HEK293T (cell line): ENCODE measurements around the gene AHI1.

Source experiments
- CTCF ChIA-PET: fragments of 350-600 bp; formaldehyde crosslinking; extraction: SDS; loops from one replicate; lab custom pipeline; 2021; ENCODE audit warnings: antibody characterized with exemption, inconsistent platforms; lab: Yijun Ruan, JAX
- POLR2A ChIA-PET: fragments of 350-600 bp; formaldehyde crosslinking; extraction: SDS; loops from one replicate; lab custom pipeline; 2020; ENCODE audit warnings: antibody characterized with exemption, inconsistent platforms; lab: Yijun Ruan, JAX
- DNase-seq: peaks from one replicate; pipeline ENCODE4 v3.0.0; 2012; ENCODE audit warnings: mixed read lengths; ENCODE audit errors: extremely low spot score
- ARNT ChIP-seq: fragments of 450-650 bp; IDR thresholded peaks from 2 replicates; pipeline ENCODE4 v1.6.1; 2017; ENCODE audit warnings: mild to moderate bottlenecking
- BHLHE40 ChIP-seq: fragments of 450-650 bp; IDR thresholded peaks from 2 replicates; pipeline ENCODE4 v1.6.1; 2016; ENCODE audit warnings: mild to moderate bottlenecking, moderate library complexity, borderline replicate concordance
- CTBP1 ChIP-seq: fragments of 450-650 bp; IDR thresholded peaks from 2 replicates; pipeline ENCODE4 v1.6.1; 2016; ENCODE audit warnings: borderline replicate concordance
- ELF4 ChIP-seq: fragments of 450-650 bp; IDR thresholded peaks from 2 replicates; pipeline ENCODE4 v1.6.1; 2017; ENCODE audit warnings: antibody characterized with exemption
- FOXA1 ChIP-seq: fragments of 450-650 bp; IDR thresholded peaks from 2 replicates; pipeline ENCODE4 v1.6.1; 2016; ENCODE audit warnings: mild to moderate bottlenecking
- FOXK2 ChIP-seq: fragments of 450-650 bp; IDR thresholded peaks from 2 replicates; pipeline ENCODE4 v1.6.1; 2016; ENCODE audit warnings: mild to moderate bottlenecking
- FOXM1 ChIP-seq: fragments of 450-650 bp; IDR thresholded peaks from 2 replicates; pipeline ENCODE4 v1.6.1; 2017; ENCODE audit warnings: mild to moderate bottlenecking, borderline replicate concordance
- HDGF ChIP-seq: fragments of 450-650 bp; IDR thresholded peaks from 2 replicates; pipeline ENCODE4 v1.6.1; 2017; ENCODE audit warnings: antibody characterized with exemption, borderline replicate concordance
- L3MBTL2 ChIP-seq: fragments of 450-650 bp; conservative IDR thresholded peaks from 2 replicates; pipeline ENCODE4 v1.6.1; 2016; ENCODE audit warnings: mild to moderate bottlenecking
- LEF1 ChIP-seq: fragments of 450-650 bp; IDR thresholded peaks from 2 replicates; pipeline ENCODE4 v1.6.1; 2017; ENCODE audit warnings: mild to moderate bottlenecking, borderline replicate concordance
- NFRKB ChIP-seq: fragments of 450-650 bp; IDR thresholded peaks from 2 replicates; pipeline ENCODE4 v1.6.1; 2016; ENCODE audit warnings: mild to moderate bottlenecking, moderate library complexity
- SP1 ChIP-seq: fragments of 450-650 bp; IDR thresholded peaks from 2 replicates; pipeline ENCODE4 v1.6.1; 2017
- SUZ12 ChIP-seq: fragments of 450-650 bp; IDR thresholded peaks from 2 replicates; pipeline ENCODE4 v1.6.1; 2016; ENCODE audit warnings: mild to moderate bottlenecking
- TARDBP ChIP-seq: fragments of 450-650 bp; IDR thresholded peaks from 2 replicates; pipeline ENCODE4 v1.6.1; 2016
- ZNF384 ChIP-seq: fragments of 450-650 bp; IDR thresholded peaks from 2 replicates; pipeline ENCODE4 v1.6.1; 2016
- TF ChIP-seq, protein P1 (sequence below): fragments of 450-650 bp; IDR thresholded peaks from 2 replicates; pipeline ENCODE4 v1.6.1; 2016

The AHI1 gene

GRCh38 chr6:135532559-135532958, 35.0 kb upstream of the AHI1 start:
- no peak for TF ChIP-seq NFRKB
- no peak for TF ChIP-seq SP1
- no peak for TF ChIP-seq L3MBTL2
- no peak for TF ChIP-seq BHLHE40
- no peak for TF ChIP-seq FOXM1
- no peak for DNase-seq
- CTCF ChIA-PET, result no interaction called here
- POLR2A ChIA-PET, result no interaction called here

GRCh38 chr6:135531954-135532490, 34.5 kb upstream of the AHI1 start:
- no peak for TF ChIP-seq BHLHE40
- no peak for TF ChIP-seq FOXA1
- no peak for TF ChIP-seq TARDBP
- no peak for TF ChIP-seq SP1
- no peak for TF ChIP-seq FOXK2
- no peak for TF ChIP-seq HDGF
- TF ChIP-seq NFRKB, result no peak
- TF ChIP-seq CTBP1, result no peak
- TF ChIP-seq LEF1, result no peak
- no peak for TF ChIP-seq L3MBTL2
- no peak for TF ChIP-seq ARNT
- TF ChIP-seq ELF4, result no peak
- TF ChIP-seq FOXM1, result no peak
- no peak for TF ChIP-seq ZNF384
- TF ChIP-seq, protein P1, sequence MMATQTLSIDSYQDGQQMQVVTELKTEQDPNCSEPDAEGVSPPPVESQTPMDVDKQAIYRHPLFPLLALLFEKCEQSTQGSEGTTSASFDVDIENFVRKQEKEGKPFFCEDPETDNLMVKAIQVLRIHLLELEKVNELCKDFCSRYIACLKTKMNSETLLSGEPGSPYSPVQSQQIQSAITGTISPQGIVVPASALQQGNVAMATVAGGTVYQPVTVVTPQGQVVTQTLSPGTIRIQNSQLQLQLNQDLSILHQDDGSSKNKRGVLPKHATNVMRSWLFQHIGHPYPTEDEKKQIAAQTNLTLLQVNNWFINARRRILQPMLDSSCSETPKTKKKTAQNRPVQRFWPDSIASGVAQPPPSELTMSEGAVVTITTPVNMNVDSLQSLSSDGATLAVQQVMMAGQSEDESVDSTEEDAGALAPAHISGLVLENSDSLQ, result no peak
- POLR2A ChIA-PET, result no interaction called here
- DNase-seq, result no peak
- CTCF ChIA-PET, result no interaction called here

GRCh38 chr6:135530113-135530512, 32.6 kb upstream of the AHI1 start:
- DNase-seq, result no peak
- POLR2A ChIA-PET, result no interaction called here
- TF ChIP-seq FOXK2 (no peak), ARNT (no peak), NFRKB (no peak)
- TF ChIP-seq, protein P1, result no peak
- CTCF ChIA-PET, result no interaction called here

GRCh38 chr6:135527960-135528249, 30.4 kb upstream of the AHI1 start:
- TF ChIP-seq, protein P1, result no peak
- TF ChIP-seq LEF1 (no peak), L3MBTL2 (no peak), BHLHE40 (no peak), CTBP1 (no peak), ZNF384 (no peak), TARDBP (no peak), FOXM1 (no peak), FOXA1 (no peak), SP1 (no peak), FOXK2 (no peak), ELF4 (no peak), ARNT (no peak), NFRKB (no peak), SUZ12 (no peak), HDGF (no peak)
- POLR2A ChIA-PET, result no interaction called here
- DNase-seq, result no peak
- CTCF ChIA-PET, result no interaction called here

DNA sequence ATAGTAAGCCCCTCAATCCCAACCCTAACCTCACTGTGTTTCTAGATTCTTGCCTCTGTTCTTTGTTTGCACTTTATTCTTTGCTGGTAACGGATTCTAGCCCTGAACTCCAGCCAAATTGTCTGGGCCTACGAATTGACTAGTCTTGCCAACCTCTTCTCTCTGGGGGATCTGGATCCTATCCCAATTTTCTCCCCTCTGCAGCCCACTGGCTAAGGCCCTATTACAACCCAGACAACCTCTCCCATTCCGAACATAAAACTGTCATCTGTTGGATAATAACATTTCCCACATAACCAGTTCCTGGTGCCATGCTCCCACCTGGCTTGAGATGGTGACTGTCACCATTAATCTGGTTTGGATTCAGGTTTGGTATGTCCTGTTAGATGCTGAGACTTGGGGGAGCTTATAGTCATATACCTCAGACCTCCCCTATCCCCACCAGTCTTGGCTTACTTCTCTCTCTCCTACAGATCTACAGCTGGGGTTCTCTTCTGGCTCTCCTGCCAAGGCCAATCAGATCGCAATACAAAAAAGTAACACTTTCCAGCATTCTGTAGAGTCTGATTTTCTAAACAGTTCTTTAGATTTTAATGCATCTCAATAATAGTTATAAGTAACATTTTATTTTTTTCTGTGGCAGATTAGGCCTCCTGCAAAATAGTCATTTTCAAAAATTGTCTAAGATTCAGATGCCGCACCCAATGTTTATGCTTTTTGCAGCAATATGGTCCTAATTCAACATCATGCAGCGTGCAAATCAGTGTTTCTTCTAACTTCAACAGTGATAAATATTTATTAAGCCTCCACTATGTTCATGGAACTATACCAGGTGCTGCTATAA, 29.8 kb upstream of the AHI1 start:
- no peak for TF ChIP-seq NFRKB
- TF ChIP-seq BHLHE40, result no peak
- no peak for TF ChIP-seq L3MBTL2
- TF ChIP-seq ELF4, result no peak
- no peak for TF ChIP-seq FOXK2
- DNase-seq, result no peak
- POLR2A ChIA-PET, result no interaction called here
- CTCF ChIA-PET, result no interaction called here

DNA sequence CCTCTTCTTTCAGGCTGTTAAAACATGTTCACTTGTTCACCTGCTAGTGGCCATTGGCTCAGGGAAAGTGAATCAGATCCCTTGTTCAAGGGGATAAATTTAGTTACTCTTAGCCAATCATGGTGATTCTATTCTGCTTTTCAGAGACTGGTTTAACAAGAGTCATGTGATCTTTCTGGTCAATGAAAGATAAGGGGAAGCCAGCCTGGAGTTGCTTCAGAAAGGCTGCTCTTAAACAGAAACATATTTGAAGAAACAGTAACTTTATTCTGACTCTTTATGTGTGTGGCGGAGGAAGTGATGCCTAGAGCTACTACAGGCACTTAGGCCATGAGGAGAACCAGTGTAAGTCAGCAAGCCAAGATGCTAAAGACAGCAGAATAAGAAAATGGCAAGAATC, 28.1 kb upstream of the AHI1 start:
- ChIA-PET POLR2A (no interaction called here), CTCF (interaction anchor here (0.6 kb wide), 1 partner anchor 10 kb away, joined by 3 read pairs; no protein-coding TSS in a partner anchor)
- TF ChIP-seq SUZ12, result no peak
- no peak for TF ChIP-seq FOXK2
- TF ChIP-seq TARDBP, result no peak
- TF ChIP-seq FOXA1, result no peak
- no peak for TF ChIP-seq LEF1
- TF ChIP-seq ZNF384, result no peak
- TF ChIP-seq CTBP1, result no peak
- TF ChIP-seq L3MBTL2, result no peak
- no peak for TF ChIP-seq ELF4
- TF ChIP-seq HDGF, result no peak
- no peak for TF ChIP-seq SP1
- TF ChIP-seq ARNT, result no peak
- TF ChIP-seq, protein P1, result no peak
- no peak for TF ChIP-seq NFRKB
- TF ChIP-seq BHLHE40, result no peak
- no peak for TF ChIP-seq FOXM1
- DNase-seq, result no peak
